OCI-LY3 (cell line): ENCODE results near the gene ASCL5.

Experiments used
- H2AFZ ChIP-seq: fragments of 200-600, 300-600 bp; shearing (Covaris generic); 2 replicates; pipeline ENCODE4 v1.6.0; 2014; ENCODE audit warnings: antibody characterized with exemption, low read depth, low read length
- H3K27ac ChIP-seq: fragments of 200-600, 300-600 bp; sonication (generic); 2 replicates; pipeline ENCODE4 v1.5.1; 2014; ENCODE audit warnings: mild to moderate bottlenecking, low read length, moderate library complexity, mixed read lengths
- H3K27me3 ChIP-seq: fragments of 200-600, 300-600 bp; sonication (generic); 2 replicates; pipeline ENCODE4 v1.6.1; 2014; ENCODE audit warnings: low read depth, low read length, mixed read lengths
- H3K36me3 ChIP-seq: fragments of 200-600, 300-600 bp; sonication (generic); replicated peaks from 2 replicates; pipeline ENCODE3; 2014; ENCODE audit warnings: low read depth, low read length, mixed read lengths
- H3K4me1 ChIP-seq: fragments of 300-600, 200-600 bp; sonication (generic); 2 replicates; pipeline ENCODE4 v1.6.1; 2014; ENCODE audit warnings: low read length, mixed read lengths
- H3K4me2 ChIP-seq: fragments of 200-600, 300-600 bp; sonication (generic); 2 replicates; pipeline ENCODE4 v1.6.1; 2014; ENCODE audit warnings: low read length, mixed read lengths
- H3K4me3 ChIP-seq: fragments of 300-600, 200-600 bp; sonication (generic); 2 replicates; pipeline ENCODE4 v1.5.1; 2014; ENCODE audit warnings: antibody characterized with exemption, mild to moderate bottlenecking, low read length, moderate library complexity
- H3K79me2 ChIP-seq: fragments of 300-600, 200-600 bp; shearing (Covaris generic); 2 replicates; pipeline ENCODE4 v1.6.1; 2014; ENCODE audit warnings: mild to moderate bottlenecking, low read length, mixed read lengths
- H3K9ac ChIP-seq: fragments of 300-600, 200-600 bp; shearing (Covaris generic); 2 replicates; pipeline ENCODE4 v1.6.0; 2014; ENCODE audit warnings: mild to moderate bottlenecking, low read length, moderate library complexity
- H3K9me3 ChIP-seq: fragments of 200-600, 300-600 bp; shearing (Covaris generic); 2 replicates; pipeline ENCODE4 v1.6.1; 2014; ENCODE audit warnings: low read length, mixed read lengths; ENCODE audit not compliant: insufficient read depth
- H4K20me1 ChIP-seq: fragments of 200-600, 300-600 bp; sonication (generic); 2 replicates; pipeline ENCODE4 v1.6.1; 2016; ENCODE audit warnings: low read length, mixed read lengths; ENCODE audit not compliant: insufficient read depth
- CTCF ChIP-seq: fragments of 200-600, 300-600 bp; sonication (generic); IDR thresholded peaks from 2 replicates; pipeline ENCODE4 v1.5.1; 2014; ENCODE audit warnings: antibody characterized with exemption, low read length, low read depth
- EZH2phosphoT487 ChIP-seq: fragments of 200-600 bp; shearing (Covaris generic); IDR thresholded peaks from 2 replicates; pipeline ENCODE4 v1.6.1; 2018; ENCODE audit warnings: antibody characterized with exemption, mixed run types, low read depth

Gene ASCL5

GRCh38 chr1:201119206-201120197 is 7.5 kb downstream of the ASCL5 start:
- H3K4me2 ChIP-seq = peak overlapping the region; percentile 64

GRCh38 chr1:201116091-201116490 is 10.9 kb downstream of the ASCL5 start:
- Histone ChIP-seq H3K4me2 (no peak overlapping the region), H3K4me1 (peaks cover 9% of the 10 kb centered on the region), H2AFZ (no peak overlapping the region), H3K79me2 (no peaks in the 10 kb centered on the region), H3K36me3 (no peaks in the 10 kb centered on the region), H3K27me3 (peaks cover 12% of the 10 kb centered on the region; the same call in 1 of the 2 replicates), H4K20me1 (no peaks in the 10 kb centered on the region), H3K9ac (no peak overlapping the region), H3K9me3 (no peaks in the 10 kb centered on the region), H3K27ac (no peak overlapping the region), H3K4me3 (no peak overlapping the region)
- no peak for TF ChIP-seq CTCF
- no peak for TF ChIP-seq EZH2phosphoT487

More at GRCh38 chr1:201119206-201120197, 7.5 kb downstream of the ASCL5 start:
- no peaks in the 10 kb centered on the region for H3K79me2 ChIP-seq
- no peaks in the 10 kb centered on the region for H3K9me3 ChIP-seq
- TF ChIP-seq EZH2phosphoT487 (no peak), CTCF (peak; percentile 97)
- H3K4me1 ChIP-seq = peaks cover 5% of the 10 kb centered on the region; the same call in 1 of the 2 replicates
- H2AFZ ChIP-seq = peak overlapping the region; percentile 48
- no peak overlapping the region for H3K9ac ChIP-seq
- peak overlapping the region; percentile 44 for H3K4me3 ChIP-seq
- H4K20me1 ChIP-seq = no peaks in the 10 kb centered on the region
- H3K27ac ChIP-seq = no peak overlapping the region
- H3K27me3 ChIP-seq = peaks cover 35% of the 10 kb centered on the region
- H3K36me3 ChIP-seq = no peaks in the 10 kb centered on the region

- Histone ChIP-seq H3K36me3 (no peaks in the 10 kb centered on the region), H3K4me1 (peaks cover 9% of the 10 kb centered on the region), H3K27ac (no peak overlapping the region), H3K4me2 (no peak overlapping the region), H3K9ac (no peak overlapping the region), H3K9me3 (no peaks in the 10 kb centered on the region), H4K20me1 (no peaks in the 10 kb centered on the region), H3K27me3 (peaks cover 12% of the 10 kb centered on the region; the same call in 1 of the 2 replicates), H3K79me2 (no peaks in the 10 kb centered on the region), H3K4me3 (no peak overlapping the region), H2AFZ (no peak overlapping the region)
- no peak for TF ChIP-seq CTCF
- no peak for TF ChIP-seq EZH2phosphoT487
Observed at GRCh38 chr1:201115390-201115937, 11.5 kb downstream of the ASCL5 start.
